Measurements from ENCODE around the gene CUL4A. TPM values are rescaled to one million over a fixed set of nuclear protein-coding genes. Genes with fewer than 3 reads are reported as not detected.

CUL4A gene
- total and polyA plus RNA-seq, 2 experiments from 2014 or later, result 67.5 to 195 TPM

DNA sequence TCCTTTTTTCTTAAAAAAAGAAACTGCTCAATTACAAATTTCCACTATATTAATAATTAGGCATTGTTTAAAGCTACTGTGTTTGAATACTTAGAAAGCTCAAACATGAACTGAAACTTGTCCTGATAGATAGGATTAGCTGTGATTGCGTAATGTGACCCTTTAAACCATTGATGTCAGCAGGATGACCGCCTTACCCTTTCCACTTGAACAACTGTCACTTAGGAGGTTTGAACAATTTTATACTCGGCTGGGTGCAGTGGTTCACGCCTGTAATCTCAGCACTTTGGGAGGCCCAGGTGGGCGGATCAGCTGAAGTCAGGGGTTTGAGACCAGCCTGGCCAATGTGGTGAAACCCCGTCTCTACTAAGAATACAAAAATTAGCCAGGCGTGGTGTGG is 90.5 kb downstream of the CUL4A start (continued):
- no peak for TF ChIP-seq EZH2 (IDR thresholded peaks at IDR 0.05; ENCODE audit: low read depth, unreplicated experiment)

DNA sequence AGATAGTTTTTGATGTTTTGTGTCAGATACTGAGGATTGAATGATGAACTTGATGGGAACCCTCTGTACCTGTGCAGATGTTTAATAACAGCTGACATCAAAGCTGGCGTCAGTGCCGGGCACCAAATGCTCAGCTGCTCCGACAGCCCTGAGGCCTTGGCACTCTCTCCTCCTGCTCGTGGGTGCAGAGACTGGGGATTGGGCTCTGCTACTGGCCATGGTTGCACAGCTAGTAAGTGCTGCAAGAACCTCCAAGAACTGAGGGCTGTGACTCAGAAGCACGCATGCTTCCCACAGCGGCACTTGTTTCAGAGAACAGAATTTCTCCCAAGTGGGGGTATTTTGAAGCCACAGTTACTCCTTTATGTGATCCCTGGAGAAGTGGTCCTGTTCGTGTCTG is 93.6 kb downstream of the CUL4A start:
- Histone ChIP-seq H3K36me3 (ENCODE audit: insufficient read depth) (no peaks in the 10 kb centered on the region), H3K27ac (ENCODE audit: low read depth) (no peak overlapping the region), H3K4me1 (ENCODE audit: insufficient read depth) (peaks cover 4% of the 10 kb centered on the region; the same call in 1 of the 2 replicates), H3K27me3 (ENCODE audit: insufficient read depth) (no peaks in the 10 kb centered on the region), H3F3A (replicated peaks; ENCODE audit: low read depth) (0 out of 2 replicates have a peak, but pooled peaks cover 1% of the 10 kb centered on the region), H3K4me2 (no peak overlapping the region), H3K79me2 (replicated peaks; ENCODE audit: insufficient read depth) (peaks cover 96% of the 10 kb centered on the region), H4K20me1 (replicated peaks; ENCODE audit: insufficient read depth) (peaks cover 17% of the 10 kb centered on the region), H3K4me3 (no peak overlapping the region), H3K9me2 (ENCODE audit: insufficient read depth) (no peaks in the 10 kb centered on the region), H2AFZ (no peak overlapping the region)
- Mint-ChIP-seq H3K4me3 (no peak overlapping the region), H3K27me3 (ENCODE audit: insufficient read depth, low read depth, poor library complexity) (peaks cover 3% of the 10 kb centered on the region), H3K36me3 (ENCODE audit: low read depth) (peaks cover 3% of the 10 kb centered on the region; the same call in 2 of the 3 replicates), H3K27ac (no peak overlapping the region), H3K9me3 (no peaks in the 10 kb centered on the region), H3K4me1 (peaks cover 7% of the 10 kb centered on the region; the same call in 2 of the 3 replicates)
- DNase-seq (ENCODE audit: low spot score) (no peak), ATAC-seq (no peak)
- TF ChIP-seq ZNF331 (CRISPR knock-in tag; IDR thresholded peaks at IDR 0.05; ENCODE audit: low read depth) (no peak), NANOG (IDR thresholded peaks at IDR 0.05; ENCODE audit: borderline replicate concordance) (no peak), JUNB (IDR thresholded peaks at IDR 0.05; ENCODE audit: unreplicated experiment) (no peak), EZH2 (IDR thresholded peaks at IDR 0.05; ENCODE audit: low read depth, unreplicated experiment) (no peak), CREB1 (CRISPR knock-in tag; IDR thresholded peaks at IDR 0.05; ENCODE audit: low read depth) (no peak), POLR2AphosphoS5 (IDR thresholded peaks at IDR 0.05; ENCODE audit: low read depth) (no peak), STAT1 (IDR thresholded peaks at IDR 0.05; ENCODE audit: unreplicated experiment) (no peak), EZH2phosphoT487 (IDR thresholded peaks at IDR 0.05; ENCODE audit: unreplicated experiment) (no peak), ZNF114 (CRISPR knock-in tag; IDR thresholded peaks at IDR 0.05) (no peak)
- TF ChIP-seq, protein P1, sequence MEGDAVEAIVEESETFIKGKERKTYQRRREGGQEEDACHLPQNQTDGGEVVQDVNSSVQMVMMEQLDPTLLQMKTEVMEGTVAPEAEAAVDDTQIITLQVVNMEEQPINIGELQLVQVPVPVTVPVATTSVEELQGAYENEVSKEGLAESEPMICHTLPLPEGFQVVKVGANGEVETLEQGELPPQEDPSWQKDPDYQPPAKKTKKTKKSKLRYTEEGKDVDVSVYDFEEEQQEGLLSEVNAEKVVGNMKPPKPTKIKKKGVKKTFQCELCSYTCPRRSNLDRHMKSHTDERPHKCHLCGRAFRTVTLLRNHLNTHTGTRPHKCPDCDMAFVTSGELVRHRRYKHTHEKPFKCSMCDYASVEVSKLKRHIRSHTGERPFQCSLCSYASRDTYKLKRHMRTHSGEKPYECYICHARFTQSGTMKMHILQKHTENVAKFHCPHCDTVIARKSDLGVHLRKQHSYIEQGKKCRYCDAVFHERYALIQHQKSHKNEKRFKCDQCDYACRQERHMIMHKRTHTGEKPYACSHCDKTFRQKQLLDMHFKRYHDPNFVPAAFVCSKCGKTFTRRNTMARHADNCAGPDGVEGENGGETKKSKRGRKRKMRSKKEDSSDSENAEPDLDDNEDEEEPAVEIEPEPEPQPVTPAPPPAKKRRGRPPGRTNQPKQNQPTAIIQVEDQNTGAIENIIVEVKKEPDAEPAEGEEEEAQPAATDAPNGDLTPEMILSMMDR (conservative IDR thresholded peaks at IDR 0.05; ENCODE audit: low read depth in 2 of 2), result no peak
- TF ChIP-seq, protein P2, sequence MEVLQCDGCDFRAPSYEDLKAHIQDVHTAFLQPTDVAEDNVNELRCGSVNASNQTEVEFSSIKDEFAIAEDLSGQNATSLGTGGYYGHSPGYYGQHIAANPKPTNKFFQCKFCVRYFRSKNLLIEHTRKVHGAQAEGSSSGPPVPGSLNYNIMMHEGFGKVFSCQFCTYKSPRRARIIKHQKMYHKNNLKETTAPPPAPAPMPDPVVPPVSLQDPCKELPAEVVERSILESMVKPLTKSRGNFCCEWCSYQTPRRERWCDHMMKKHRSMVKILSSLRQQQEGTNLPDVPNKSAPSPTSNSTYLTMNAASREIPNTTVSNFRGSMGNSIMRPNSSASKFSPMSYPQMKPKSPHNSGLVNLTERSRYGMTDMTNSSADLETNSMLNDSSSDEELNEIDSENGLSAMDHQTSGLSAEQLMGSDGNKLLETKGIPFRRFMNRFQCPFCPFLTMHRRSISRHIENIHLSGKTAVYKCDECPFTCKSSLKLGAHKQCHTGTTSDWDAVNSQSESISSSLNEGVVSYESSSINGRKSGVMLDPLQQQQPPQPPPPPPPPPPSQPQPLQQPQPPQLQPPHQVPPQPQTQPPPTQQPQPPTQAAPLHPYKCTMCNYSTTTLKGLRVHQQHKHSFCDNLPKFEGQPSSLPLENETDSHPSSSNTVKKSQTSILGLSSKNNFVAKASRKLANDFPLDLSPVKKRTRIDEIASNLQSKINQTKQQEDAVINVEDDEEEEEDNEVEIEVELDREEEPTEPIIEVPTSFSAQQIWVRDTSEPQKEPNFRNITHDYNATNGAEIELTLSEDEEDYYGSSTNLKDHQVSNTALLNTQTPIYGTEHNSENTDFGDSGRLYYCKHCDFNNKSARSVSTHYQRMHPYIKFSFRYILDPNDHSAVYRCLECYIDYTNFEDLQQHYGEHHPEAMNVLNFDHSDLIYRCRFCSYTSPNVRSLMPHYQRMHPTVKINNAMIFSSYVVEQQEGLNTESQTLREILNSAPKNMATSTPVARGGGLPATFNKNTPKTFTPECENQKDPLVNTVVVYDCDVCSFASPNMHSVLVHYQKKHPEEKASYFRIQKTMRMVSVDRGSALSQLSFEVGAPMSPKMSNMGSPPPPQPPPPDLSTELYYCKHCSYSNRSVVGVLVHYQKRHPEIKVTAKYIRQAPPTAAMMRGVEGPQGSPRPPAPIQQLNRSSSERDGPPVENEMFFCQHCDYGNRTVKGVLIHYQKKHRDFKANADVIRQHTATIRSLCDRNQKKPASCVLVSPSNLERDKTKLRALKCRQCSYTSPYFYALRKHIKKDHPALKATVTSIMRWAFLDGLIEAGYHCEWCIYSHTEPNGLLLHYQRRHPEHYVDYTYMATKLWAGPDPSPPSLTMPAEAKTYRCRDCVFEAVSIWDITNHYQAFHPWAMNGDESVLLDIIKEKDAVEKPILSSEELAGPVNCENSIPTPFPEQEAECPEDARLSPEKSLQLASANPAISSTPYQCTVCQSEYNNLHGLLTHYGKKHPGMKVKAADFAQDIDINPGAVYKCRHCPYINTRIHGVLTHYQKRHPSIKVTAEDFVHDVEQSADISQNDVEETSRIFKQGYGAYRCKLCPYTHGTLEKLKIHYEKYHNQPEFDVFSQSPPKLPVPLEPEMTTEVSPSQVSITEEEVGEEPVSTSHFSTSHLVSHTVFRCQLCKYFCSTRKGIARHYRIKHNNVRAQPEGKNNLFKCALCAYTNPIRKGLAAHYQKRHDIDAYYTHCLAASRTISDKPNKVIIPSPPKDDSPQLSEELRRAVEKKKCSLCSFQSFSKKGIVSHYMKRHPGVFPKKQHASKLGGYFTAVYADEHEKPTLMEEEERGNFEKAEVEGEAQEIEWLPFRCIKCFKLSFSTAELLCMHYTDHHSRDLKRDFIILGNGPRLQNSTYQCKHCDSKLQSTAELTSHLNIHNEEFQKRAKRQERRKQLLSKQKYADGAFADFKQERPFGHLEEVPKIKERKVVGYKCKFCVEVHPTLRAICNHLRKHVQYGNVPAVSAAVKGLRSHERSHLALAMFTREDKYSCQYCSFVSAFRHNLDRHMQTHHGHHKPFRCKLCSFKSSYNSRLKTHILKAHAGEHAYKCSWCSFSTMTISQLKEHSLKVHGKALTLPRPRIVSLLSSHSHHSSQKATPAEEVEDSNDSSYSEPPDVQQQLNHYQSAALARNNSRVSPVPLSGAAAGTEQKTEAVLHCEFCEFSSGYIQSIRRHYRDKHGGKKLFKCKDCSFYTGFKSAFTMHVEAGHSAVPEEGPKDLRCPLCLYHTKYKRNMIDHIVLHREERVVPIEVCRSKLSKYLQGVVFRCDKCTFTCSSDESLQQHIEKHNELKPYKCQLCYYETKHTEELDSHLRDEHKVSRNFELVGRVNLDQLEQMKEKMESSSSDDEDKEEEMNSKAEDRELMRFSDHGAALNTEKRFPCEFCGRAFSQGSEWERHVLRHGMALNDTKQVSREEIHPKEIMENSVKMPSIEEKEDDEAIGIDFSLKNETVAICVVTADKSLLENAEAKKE (CRISPR knock-in tag; IDR thresholded peaks at IDR 0.05), result no peak
- TF ChIP-seq, protein P3, sequence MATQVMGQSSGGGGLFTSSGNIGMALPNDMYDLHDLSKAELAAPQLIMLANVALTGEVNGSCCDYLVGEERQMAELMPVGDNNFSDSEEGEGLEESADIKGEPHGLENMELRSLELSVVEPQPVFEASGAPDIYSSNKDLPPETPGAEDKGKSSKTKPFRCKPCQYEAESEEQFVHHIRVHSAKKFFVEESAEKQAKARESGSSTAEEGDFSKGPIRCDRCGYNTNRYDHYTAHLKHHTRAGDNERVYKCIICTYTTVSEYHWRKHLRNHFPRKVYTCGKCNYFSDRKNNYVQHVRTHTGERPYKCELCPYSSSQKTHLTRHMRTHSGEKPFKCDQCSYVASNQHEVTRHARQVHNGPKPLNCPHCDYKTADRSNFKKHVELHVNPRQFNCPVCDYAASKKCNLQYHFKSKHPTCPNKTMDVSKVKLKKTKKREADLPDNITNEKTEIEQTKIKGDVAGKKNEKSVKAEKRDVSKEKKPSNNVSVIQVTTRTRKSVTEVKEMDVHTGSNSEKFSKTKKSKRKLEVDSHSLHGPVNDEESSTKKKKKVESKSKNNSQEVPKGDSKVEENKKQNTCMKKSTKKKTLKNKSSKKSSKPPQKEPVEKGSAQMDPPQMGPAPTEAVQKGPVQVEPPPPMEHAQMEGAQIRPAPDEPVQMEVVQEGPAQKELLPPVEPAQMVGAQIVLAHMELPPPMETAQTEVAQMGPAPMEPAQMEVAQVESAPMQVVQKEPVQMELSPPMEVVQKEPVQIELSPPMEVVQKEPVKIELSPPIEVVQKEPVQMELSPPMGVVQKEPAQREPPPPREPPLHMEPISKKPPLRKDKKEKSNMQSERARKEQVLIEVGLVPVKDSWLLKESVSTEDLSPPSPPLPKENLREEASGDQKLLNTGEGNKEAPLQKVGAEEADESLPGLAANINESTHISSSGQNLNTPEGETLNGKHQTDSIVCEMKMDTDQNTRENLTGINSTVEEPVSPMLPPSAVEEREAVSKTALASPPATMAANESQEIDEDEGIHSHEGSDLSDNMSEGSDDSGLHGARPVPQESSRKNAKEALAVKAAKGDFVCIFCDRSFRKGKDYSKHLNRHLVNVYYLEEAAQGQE (IDR thresholded peaks at IDR 0.05; ENCODE audit: unreplicated experiment), result no peak
- TF ChIP-seq, protein P4, sequence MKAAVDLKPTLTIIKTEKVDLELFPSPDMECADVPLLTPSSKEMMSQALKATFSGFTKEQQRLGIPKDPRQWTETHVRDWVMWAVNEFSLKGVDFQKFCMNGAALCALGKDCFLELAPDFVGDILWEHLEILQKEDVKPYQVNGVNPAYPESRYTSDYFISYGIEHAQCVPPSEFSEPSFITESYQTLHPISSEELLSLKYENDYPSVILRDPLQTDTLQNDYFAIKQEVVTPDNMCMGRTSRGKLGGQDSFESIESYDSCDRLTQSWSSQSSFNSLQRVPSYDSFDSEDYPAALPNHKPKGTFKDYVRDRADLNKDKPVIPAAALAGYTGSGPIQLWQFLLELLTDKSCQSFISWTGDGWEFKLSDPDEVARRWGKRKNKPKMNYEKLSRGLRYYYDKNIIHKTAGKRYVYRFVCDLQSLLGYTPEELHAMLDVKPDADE (IDR thresholded peaks at IDR 0.05), result no peak
